Neural cell (in vitro differentiated cells): ENCODE results near the gene CFAP300. TPM values are rescaled to one million over a fixed set of nuclear protein-coding genes. Genes with fewer than 3 reads are reported as not detected.

ENCODE experiments used
- H2AFZ ChIP-seq: fragments of 200-600, 300-800 bp; sonication (generic), shearing (Covaris generic); 2 replicates; pipeline ENCODE4 v1.6.0; 2014; ENCODE audit warnings: low read depth, mild to moderate bottlenecking, antibody characterized with exemption, low read length, moderate library complexity
- H3F3A ChIP-seq: fragments of 200-600 bp; shearing (Covaris generic); 2 replicates; pipeline ENCODE4 v1.6.1; 2016; ENCODE audit warnings: mild to moderate bottlenecking, moderate library complexity, mixed read lengths, antibody characterized with exemption, low read length; ENCODE audit not compliant: insufficient read depth, poor library complexity, severe bottlenecking
- H3K27ac ChIP-seq: fragments of 200-600, 300-800 bp; sonication (generic), shearing (Covaris generic); 2 replicates; pipeline ENCODE4 v1.5.1; 2014; ENCODE audit warnings: mild to moderate bottlenecking, low read length, moderate library complexity
- H3K27me3 ChIP-seq: fragments of 300-800, 200-600 bp; sonication (generic), shearing (Covaris generic); 2 replicates; pipeline ENCODE4 v1.6.0; 2014; ENCODE audit warnings: mild to moderate bottlenecking, low read depth, low read length, moderate library complexity; ENCODE audit not compliant: insufficient read depth
- H3K36me3 ChIP-seq: fragments of 300-800, 200-600 bp; sonication (generic), shearing (Covaris generic); 2 replicates; pipeline ENCODE4 v1.5.1; 2014; ENCODE audit warnings: mild to moderate bottlenecking, antibody characterized with exemption, low read length, moderate library complexity; ENCODE audit not compliant: insufficient read depth
- H3K4me2 ChIP-seq: fragments of 300-800, 200-600 bp; sonication (generic), shearing (Covaris generic); 2 replicates; pipeline ENCODE4 v1.6.0; 2014; ENCODE audit warnings: mild to moderate bottlenecking, low read length
- H3K4me3 ChIP-seq: fragments of 300-800, 200-600 bp; sonication (generic), shearing (Covaris generic); 2 replicates; pipeline ENCODE4 v1.5.1; 2014; ENCODE audit warnings: mild to moderate bottlenecking, low read length, moderate library complexity
- H3K79me2 ChIP-seq: fragments of 200-600 bp; shearing (Covaris generic); replicated peaks from 2 replicates; pipeline ENCODE4 v1.6.0; 2014; ENCODE audit warnings: mild to moderate bottlenecking, low read length, moderate library complexity; ENCODE audit not compliant: insufficient read depth
- H3K9ac ChIP-seq: fragments of 300-800, 200-600 bp; sonication (generic), shearing (Covaris generic); 2 replicates; pipeline ENCODE4 v1.6.1; 2016; ENCODE audit warnings: mild to moderate bottlenecking, low read length, mixed read lengths
- H3K9me2 ChIP-seq: fragments of 200-600 bp; shearing (Covaris generic); 2 replicates; pipeline ENCODE4 v1.6.1; 2016; ENCODE audit warnings: mild to moderate bottlenecking, low read length, mixed read lengths; ENCODE audit not compliant: insufficient read depth
- H3K9me3 ChIP-seq: fragments of 200-600, 300-800 bp; sonication (generic), shearing (Covaris generic); 2 replicates; pipeline ENCODE4 v1.6.1; 2016; ENCODE audit warnings: mild to moderate bottlenecking, mixed run types, low read length, moderate library complexity, mixed read lengths
- H4K20me1 ChIP-seq: fragments of 200-600 bp; shearing (Covaris generic); 2 replicates; pipeline ENCODE4 v1.6.1; 2016; ENCODE audit warnings: mild to moderate bottlenecking, mixed run types; ENCODE audit not compliant: insufficient read depth
- EP300 ChIP-seq: fragments of 450-650 bp; conservative IDR thresholded peaks from 2 replicates; pipeline ENCODE4 v1.6.1; 2014; ENCODE audit warnings: antibody characterized with exemption, mild to moderate bottlenecking, moderate library complexity; ENCODE audit not compliant: poor library complexity, severe bottlenecking
- EZH2 ChIP-seq: fragments of 200-600, 300-800 bp; shearing (Covaris generic), sonication (generic); IDR thresholded peaks from 2 replicates; pipeline ENCODE4 v1.6.1; 2014; ENCODE audit warnings: antibody characterized with exemption, low read length, borderline replicate concordance, mild to moderate bottlenecking; ENCODE audit not compliant: insufficient read depth, poor library complexity, severe bottlenecking
- MXI1 ChIP-seq: fragments of 450-650 bp; conservative IDR thresholded peaks from 2 replicates; pipeline ENCODE4 v1.6.1; 2014; ENCODE audit warnings: antibody characterized with exemption, mild to moderate bottlenecking; ENCODE audit not compliant: poor library complexity, severe bottlenecking
- POLR2AphosphoS5 ChIP-seq: IDR thresholded peaks from 2 replicates; pipeline ENCODE4 v1.6.1; 2012
- RAD21 ChIP-seq: fragments of 450-650 bp; conservative IDR thresholded peaks from 2 replicates; pipeline ENCODE4 v1.6.1; 2014; ENCODE audit warnings: antibody characterized with exemption, mild to moderate bottlenecking, moderate library complexity
- SMC3 ChIP-seq: fragments of 450-650 bp; conservative IDR thresholded peaks from 2 replicates; pipeline ENCODE4 v1.6.1; 2014; ENCODE audit warnings: antibody characterized with exemption, mild to moderate bottlenecking, moderate library complexity; ENCODE audit not compliant: poor library complexity
- TAF1 ChIP-seq: IDR thresholded peaks from 2 replicates; pipeline ENCODE4 v1.6.1; 2012; ENCODE audit warnings: low read depth
- polyA plus RNA-seq: library from polyadenylated mRNA; depleted of rRNA; stranded (reverse); fragments of >200 nt; gene quantifications from 2 replicates; pipeline ENCODE4 v1.2.3, GENCODE V29; 2014
- TF ChIP-seq, protein P1 (sequence below): IDR thresholded peaks from 2 replicates; pipeline ENCODE4 v1.6.1; 2012; ENCODE audit warnings: borderline replicate concordance
- TF ChIP-seq, protein P2 (sequence below): fragments of 450-650 bp; IDR thresholded peaks from 2 replicates; pipeline ENCODE4 v1.5.1; 2014; ENCODE audit warnings: antibody characterized with exemption, mild to moderate bottlenecking, moderate library complexity; ENCODE audit not compliant: poor library complexity, severe bottlenecking

The CFAP300 gene
- polyA plus RNA-seq, 1 donor from 2014 or later = not detected

DNA sequence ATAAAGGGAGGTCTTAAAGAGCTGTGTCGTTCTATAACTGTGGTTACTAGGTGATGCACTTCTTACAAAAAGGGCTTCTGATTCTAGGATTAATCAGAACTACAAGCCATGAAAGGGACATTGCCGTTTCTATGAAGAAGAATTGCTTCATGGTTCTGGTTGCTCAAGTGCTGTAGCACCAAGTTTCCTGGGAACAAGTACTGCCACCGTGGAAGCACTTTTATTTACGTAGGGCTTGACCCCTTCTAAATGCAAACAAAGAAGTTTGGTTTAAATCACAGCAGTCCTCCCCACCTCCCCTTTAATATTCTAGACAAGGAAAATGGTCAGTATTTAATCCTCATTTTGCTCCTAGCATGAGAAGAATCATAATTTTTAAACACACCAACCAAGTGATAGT, 72.8 kb downstream of the CFAP300 start:
- Histone ChIP-seq H3K9me2 (no peaks in the 10 kb centered on the region), H3K27me3 (no peaks in the 10 kb centered on the region), H3K27ac (no peak overlapping the region), H3K79me2 (peaks cover 21% of the 10 kb centered on the region), H3F3A (no peaks in the 10 kb centered on the region), H3K36me3 (no peaks in the 10 kb centered on the region), H3K9me3 (no peaks in the 10 kb centered on the region), H2AFZ (no peak overlapping the region), H3K4me3 (no peak overlapping the region), H3K9ac (no peak overlapping the region), H3K4me2 (no peak overlapping the region), H4K20me1 (no peaks in the 10 kb centered on the region)
- no peak for TF ChIP-seq TAF1
- no peak for TF ChIP-seq RAD21

DNA sequence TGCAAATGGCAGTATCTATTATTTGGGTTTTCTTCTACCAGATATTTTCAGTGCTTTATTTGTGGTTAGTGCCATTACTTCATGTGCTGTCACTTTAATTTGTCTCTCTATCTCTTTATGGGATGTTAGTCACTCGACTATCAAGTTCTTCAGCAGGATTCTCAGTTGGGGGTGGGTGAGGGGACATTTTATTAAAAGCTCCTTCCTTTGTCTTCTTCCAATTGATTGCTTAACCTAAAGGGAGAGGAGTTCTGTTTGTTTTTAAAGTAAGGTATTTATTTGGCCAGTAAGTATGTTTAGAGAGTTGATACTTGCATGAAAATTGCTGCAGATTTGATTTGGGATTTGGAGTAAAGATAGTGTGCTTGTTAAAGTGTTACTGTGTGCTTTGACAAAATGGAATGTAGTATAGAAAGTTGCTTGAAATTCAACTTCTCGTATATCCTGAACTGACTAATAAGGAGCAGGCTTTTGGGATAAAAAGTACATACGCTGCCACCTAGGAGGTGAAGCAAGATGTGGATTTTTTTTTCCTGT, 73.3 kb downstream of the CFAP300 start:
- Histone ChIP-seq H3K4me3 (no peak overlapping the region), H3K4me2 (no peak overlapping the region), H3K9me3 (no peaks in the 10 kb centered on the region), H3K79me2 (peaks cover 21% of the 10 kb centered on the region), H4K20me1 (no peaks in the 10 kb centered on the region), H2AFZ (no peak overlapping the region), H3K9ac (no peak overlapping the region), H3F3A (no peaks in the 10 kb centered on the region), H3K36me3 (no peaks in the 10 kb centered on the region), H3K9me2 (no peaks in the 10 kb centered on the region), H3K27ac (no peak overlapping the region), H3K27me3 (no peaks in the 10 kb centered on the region)
- TF ChIP-seq MXI1 = no peak
- TF ChIP-seq EP300 = no peak
- TF ChIP-seq POLR2AphosphoS5 = no peak
- TF ChIP-seq EZH2 = no peak
- TF ChIP-seq, protein P1, sequence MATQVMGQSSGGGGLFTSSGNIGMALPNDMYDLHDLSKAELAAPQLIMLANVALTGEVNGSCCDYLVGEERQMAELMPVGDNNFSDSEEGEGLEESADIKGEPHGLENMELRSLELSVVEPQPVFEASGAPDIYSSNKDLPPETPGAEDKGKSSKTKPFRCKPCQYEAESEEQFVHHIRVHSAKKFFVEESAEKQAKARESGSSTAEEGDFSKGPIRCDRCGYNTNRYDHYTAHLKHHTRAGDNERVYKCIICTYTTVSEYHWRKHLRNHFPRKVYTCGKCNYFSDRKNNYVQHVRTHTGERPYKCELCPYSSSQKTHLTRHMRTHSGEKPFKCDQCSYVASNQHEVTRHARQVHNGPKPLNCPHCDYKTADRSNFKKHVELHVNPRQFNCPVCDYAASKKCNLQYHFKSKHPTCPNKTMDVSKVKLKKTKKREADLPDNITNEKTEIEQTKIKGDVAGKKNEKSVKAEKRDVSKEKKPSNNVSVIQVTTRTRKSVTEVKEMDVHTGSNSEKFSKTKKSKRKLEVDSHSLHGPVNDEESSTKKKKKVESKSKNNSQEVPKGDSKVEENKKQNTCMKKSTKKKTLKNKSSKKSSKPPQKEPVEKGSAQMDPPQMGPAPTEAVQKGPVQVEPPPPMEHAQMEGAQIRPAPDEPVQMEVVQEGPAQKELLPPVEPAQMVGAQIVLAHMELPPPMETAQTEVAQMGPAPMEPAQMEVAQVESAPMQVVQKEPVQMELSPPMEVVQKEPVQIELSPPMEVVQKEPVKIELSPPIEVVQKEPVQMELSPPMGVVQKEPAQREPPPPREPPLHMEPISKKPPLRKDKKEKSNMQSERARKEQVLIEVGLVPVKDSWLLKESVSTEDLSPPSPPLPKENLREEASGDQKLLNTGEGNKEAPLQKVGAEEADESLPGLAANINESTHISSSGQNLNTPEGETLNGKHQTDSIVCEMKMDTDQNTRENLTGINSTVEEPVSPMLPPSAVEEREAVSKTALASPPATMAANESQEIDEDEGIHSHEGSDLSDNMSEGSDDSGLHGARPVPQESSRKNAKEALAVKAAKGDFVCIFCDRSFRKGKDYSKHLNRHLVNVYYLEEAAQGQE = no peak
- no peak for TF ChIP-seq RAD21
- TF ChIP-seq SMC3 = no peak
- TF ChIP-seq TAF1 = no peak
- TF ChIP-seq, protein P2, sequence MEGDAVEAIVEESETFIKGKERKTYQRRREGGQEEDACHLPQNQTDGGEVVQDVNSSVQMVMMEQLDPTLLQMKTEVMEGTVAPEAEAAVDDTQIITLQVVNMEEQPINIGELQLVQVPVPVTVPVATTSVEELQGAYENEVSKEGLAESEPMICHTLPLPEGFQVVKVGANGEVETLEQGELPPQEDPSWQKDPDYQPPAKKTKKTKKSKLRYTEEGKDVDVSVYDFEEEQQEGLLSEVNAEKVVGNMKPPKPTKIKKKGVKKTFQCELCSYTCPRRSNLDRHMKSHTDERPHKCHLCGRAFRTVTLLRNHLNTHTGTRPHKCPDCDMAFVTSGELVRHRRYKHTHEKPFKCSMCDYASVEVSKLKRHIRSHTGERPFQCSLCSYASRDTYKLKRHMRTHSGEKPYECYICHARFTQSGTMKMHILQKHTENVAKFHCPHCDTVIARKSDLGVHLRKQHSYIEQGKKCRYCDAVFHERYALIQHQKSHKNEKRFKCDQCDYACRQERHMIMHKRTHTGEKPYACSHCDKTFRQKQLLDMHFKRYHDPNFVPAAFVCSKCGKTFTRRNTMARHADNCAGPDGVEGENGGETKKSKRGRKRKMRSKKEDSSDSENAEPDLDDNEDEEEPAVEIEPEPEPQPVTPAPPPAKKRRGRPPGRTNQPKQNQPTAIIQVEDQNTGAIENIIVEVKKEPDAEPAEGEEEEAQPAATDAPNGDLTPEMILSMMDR = no peak

DNA sequence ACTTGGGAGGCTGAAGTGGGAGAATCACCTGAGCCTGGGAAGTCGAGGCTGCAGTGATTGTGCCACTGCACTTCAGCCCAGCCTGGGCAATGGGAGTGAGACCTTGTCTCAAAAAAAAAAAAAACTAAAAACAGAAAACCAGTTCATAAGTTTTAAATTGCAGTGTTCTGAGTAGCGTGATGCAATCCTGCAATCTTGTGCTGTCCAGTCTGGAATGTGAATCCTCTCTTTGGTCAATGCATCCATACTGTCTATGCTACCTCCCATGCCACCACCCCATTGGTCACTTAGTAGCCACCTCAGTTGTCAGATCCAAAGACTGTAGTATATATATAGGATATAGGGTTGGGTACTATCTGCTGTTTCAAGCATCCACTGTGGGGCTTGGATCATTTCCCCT, 74.1 kb downstream of the CFAP300 start:
- H3K9me2 ChIP-seq = no peaks in the 10 kb centered on the region
- H4K20me1 ChIP-seq = no peaks in the 10 kb centered on the region
- no peaks in the 10 kb centered on the region for H3K36me3 ChIP-seq
- no peaks in the 10 kb centered on the region for H3K27me3 ChIP-seq
- H3K4me2 ChIP-seq = no peak overlapping the region
- TF ChIP-seq, protein P2 = no peak
- TF ChIP-seq RAD21 (no peak), EZH2 (no peak), POLR2AphosphoS5 (no peak), SMC3 (no peak), TAF1 (no peak), MXI1 (no peak), EP300 (no peak)
- TF ChIP-seq, protein P1 = no peak
- H3K9ac ChIP-seq = no peak overlapping the region
- peaks cover 19% of the 10 kb centered on the region for H3K79me2 ChIP-seq
- no peak overlapping the region for H3K4me3 ChIP-seq
- no peaks in the 10 kb centered on the region for H3K9me3 ChIP-seq
- no peaks in the 10 kb centered on the region for H3F3A ChIP-seq
- no peak overlapping the region for H3K27ac ChIP-seq
- no peak overlapping the region for H2AFZ ChIP-seq
